Measurements from ENCODE around the gene KCTD10. TPM values are rescaled to one million over a fixed set of nuclear protein-coding genes. Genes with fewer than 3 reads are reported as not detected.

The KCTD10 gene
- total and polyA plus RNA-seq, 2 of the 13 experiments (the other 11 are each of a cell fraction or from before 2014, with no cell fraction given): 6.9 to 25.4 TPM

DNA sequence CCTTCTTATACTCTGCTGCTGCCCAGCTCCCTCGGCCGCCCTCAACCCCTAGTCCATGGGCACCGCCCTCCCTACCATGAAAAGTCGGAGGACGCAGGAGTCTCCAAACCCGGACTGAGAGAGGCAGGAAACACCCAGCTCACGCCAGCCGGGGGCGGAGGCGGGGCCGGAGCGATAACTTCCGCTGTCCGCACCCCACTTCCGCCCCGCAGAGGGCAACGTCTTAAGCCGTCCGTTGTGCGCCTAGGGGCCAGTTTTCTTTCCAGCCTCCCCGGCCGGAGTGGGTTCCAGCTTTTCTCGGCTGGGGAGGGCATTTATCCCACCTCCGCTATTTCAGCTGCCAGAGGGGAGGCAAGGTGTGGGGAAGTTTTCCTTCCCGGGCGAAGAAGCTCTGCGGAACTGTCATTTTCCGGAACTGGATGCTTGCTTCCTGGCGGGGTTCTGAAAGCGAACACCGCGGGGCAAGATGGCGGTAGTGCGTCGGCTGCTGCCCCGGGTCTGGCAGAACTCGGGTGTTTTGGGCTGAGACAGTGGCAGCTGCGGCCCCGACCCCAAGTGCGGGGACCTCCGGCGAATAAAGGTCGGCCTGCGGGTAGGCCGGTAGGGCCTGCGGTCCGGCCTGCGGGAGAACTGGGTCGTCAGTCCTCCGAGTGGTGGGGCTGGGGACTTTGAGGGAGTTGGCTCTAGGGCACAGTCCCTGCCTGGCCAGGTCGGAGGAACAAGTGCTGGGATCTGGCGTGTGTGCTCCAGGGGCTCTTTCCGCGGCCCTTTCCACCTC is at the start of gene KCTD10, which contains the start of gene UBE3B (continued):
- TF ChIP-seq, protein P1, sequence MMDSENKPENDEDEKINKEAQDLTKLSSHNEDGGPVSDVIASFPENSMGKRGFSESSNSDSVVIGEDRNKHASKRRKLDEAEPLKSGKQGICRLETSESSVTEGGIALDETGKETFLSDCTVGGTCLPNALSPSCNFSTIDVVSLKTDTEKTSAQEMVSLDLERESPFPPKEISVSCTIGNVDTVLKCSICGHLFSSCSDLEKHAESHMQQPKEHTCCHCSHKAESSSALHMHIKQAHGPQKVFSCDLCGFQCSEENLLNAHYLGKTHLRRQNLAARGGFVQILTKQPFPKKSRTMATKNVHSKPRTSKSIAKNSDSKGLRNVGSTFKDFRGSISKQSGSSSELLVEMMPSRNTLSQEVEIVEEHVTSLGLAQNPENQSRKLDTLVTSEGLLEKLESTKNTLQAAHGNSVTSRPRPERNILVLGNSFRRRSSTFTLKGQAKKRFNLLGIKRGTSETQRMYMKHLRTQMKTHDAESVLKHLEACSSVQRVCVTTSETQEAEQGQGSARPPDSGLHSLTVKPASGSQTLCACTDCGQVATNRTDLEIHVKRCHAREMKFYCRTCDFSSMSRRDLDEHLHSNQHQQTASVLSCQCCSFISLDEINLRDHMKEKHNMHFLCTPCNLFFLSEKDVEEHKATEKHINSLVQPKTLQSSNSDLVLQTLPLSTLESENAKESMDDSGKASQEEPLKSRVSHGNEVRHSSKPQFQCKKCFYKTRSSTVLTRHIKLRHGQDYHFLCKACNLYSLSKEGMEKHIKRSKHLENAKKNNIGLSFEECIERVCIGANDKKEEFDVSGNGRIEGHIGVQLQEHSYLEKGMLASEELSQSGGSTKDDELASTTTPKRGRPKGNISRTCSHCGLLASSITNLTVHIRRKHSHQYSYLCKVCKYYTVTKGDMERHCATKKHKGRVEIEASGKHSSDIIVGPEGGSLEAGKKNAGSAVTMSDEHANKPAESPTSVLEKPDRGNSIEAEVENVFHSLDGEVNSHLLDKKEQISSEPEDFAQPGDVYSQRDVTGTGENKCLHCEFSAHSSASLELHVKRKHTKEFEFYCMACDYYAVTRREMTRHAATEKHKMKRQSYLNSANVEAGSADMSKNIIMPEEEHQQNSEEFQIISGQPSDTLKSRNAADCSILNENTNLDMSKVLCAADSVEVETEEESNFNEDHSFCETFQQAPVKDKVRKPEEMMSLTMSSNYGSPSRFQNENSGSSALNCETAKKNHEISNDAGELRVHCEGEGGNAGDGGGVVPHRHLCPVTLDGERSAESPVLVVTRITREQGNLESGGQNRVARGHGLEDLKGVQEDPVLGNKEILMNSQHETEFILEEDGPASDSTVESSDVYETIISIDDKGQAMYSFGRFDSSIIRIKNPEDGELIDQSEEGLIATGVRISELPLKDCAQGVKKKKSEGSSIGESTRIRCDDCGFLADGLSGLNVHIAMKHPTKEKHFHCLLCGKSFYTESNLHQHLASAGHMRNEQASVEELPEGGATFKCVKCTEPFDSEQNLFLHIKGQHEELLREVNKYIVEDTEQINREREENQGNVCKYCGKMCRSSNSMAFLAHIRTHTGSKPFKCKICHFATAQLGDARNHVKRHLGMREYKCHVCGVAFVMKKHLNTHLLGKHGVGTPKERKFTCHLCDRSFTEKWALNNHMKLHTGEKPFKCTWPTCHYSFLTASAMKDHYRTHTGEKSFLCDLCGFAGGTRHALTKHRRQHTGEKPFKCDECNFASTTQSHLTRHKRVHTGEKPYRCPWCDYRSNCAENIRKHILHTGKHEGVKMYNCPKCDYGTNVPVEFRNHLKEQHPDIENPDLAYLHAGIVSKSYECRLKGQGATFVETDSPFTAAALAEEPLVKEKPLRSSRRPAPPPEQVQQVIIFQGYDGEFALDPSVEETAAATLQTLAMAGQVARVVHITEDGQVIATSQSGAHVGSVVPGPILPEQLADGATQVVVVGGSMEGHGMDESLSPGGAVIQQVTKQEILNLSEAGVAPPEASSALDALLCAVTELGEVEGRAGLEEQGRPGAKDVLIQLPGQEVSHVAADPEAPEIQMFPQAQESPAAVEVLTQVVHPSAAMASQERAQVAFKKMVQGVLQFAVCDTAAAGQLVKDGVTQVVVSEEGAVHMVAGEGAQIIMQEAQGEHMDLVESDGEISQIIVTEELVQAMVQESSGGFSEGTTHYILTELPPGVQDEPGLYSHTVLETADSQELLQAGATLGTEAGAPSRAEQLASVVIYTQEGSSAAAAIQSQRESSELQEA (CRISPR knock-in tag; IDR thresholded peaks at IDR 0.05; ENCODE audit: not compliant biosample characterization): peak; percentile 71
- TF ChIP-seq XRCC5 (optimal IDR thresholded peaks at IDR 0.05; ENCODE audit: low read length): peak; percentile 97
- TF ChIP-seq KDM2A (CRISPR knock-in tag; IDR thresholded peaks at IDR 0.05; ENCODE audit: borderline replicate concordance, low read depth): peak; percentile 73; the same call in 1 of the 2 replicates
- 0 out of 2 replicates have a peak, but pooled peaks have one; percentile 16 for TF ChIP-seq GATAD2A (CRISPR knock-in tag; IDR thresholded peaks at IDR 0.05)
- TF ChIP-seq TBX3 (IDR thresholded peaks at IDR 0.05; ENCODE audit: borderline replicate concordance): no peak; the same call in 1 of the 2 replicates
- no peak; the same call in 1 of the 2 replicates for TF ChIP-seq NFYB (CRISPR knock-in tag; IDR thresholded peaks at IDR 0.05)
- TF ChIP-seq, protein P2, sequence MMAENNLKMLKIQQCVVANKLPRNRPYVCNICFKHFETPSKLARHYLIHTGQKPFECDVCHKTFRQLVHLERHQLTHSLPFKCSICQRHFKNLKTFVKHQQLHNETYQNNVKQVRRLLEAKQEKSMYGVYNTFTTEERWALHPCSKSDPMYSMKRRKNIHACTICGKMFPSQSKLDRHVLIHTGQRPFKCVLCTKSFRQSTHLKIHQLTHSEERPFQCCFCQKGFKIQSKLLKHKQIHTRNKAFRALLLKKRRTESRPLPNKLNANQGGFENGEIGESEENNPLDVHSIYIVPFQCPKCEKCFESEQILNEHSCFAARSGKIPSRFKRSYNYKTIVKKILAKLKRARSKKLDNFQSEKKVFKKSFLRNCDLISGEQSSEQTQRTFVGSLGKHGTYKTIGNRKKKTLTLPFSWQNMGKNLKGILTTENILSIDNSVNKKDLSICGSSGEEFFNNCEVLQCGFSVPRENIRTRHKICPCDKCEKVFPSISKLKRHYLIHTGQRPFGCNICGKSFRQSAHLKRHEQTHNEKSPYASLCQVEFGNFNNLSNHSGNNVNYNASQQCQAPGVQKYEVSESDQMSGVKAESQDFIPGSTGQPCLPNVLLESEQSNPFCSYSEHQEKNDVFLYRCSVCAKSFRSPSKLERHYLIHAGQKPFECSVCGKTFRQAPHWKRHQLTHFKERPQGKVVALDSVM (CRISPR knock-in tag; IDR thresholded peaks at IDR 0.05): peak; percentile 55; the same call in 1 of the 2 replicates
- TF ChIP-seq NR1H2 (CRISPR knock-in tag; IDR thresholded peaks at IDR 0.05; ENCODE audit: borderline replicate concordance, low read depth): peak; percentile 78; the same call in 1 of the 2 replicates
- no peak for TF ChIP-seq NFIB (CRISPR knock-in tag; IDR thresholded peaks at IDR 0.05; ENCODE audit: borderline replicate concordance)
- TF ChIP-seq, protein P3, sequence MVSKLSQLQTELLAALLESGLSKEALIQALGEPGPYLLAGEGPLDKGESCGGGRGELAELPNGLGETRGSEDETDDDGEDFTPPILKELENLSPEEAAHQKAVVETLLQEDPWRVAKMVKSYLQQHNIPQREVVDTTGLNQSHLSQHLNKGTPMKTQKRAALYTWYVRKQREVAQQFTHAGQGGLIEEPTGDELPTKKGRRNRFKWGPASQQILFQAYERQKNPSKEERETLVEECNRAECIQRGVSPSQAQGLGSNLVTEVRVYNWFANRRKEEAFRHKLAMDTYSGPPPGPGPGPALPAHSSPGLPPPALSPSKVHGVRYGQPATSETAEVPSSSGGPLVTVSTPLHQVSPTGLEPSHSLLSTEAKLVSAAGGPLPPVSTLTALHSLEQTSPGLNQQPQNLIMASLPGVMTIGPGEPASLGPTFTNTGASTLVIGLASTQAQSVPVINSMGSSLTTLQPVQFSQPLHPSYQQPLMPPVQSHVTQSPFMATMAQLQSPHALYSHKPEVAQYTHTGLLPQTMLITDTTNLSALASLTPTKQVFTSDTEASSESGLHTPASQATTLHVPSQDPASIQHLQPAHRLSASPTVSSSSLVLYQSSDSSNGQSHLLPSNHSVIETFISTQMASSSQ (IDR thresholded peaks at IDR 0.05; ENCODE audit: low read depth): no peak
- TF ChIP-seq, protein P3 (CRISPR knock-in tag; IDR thresholded peaks at IDR 0.05; ENCODE audit: borderline replicate concordance): peak; percentile 67; the same call in 1 of the 2 replicates

All from HepG2 (cell line).